Right renal cortex interstitium (tissue), 3 donors: ENCODE results near the gene NUDT1. TPM values are rescaled to one million over a fixed set of nuclear protein-coding genes. Genes with fewer than 3 reads are reported as not detected.

ENCODE experiments used
- DNase-seq, 3 donors: peaks; one replicate each; pipeline ENCODE4 v3.0.0-alpha.2; 2013; ENCODE audit warnings: low read depth in 3 of 3, low spot score in 2 of 3
- polyA plus RNA-seq, 3 donors: library from polyadenylated mRNA; unstranded; fragments of 120-200 nt; gene quantifications; one replicate each; pipeline ENCODE4 v1.2.1, GENCODE V29; 2013; ENCODE audit not compliant: insufficient read length in 3 of 3

The NUDT1 gene
- polyA plus RNA-seq, 3 donors, result 18.9 to 19.8 (median 19.0) TPM

GRCh38 chr7:2247141-2247995 is 5.3 kb downstream of the NUDT1 start:
- DNase-seq, result no peak

- DNase-seq, result no peak
Measured at GRCh38 chr7:2248984-2249694, 7.1 kb downstream of the NUDT1 start.

GRCh38 chr7:2249744-2250323 is 7.8 kb downstream of the NUDT1 start:
- no peak for DNase-seq

- no peak for DNase-seq
Measured at GRCh38 chr7:2251381-2251780, 9.4 kb downstream of the NUDT1 start.

GRCh38 chr7:2251841-2252771 is 10.1 kb downstream of the NUDT1 start:
- DNase-seq, result no peak

GRCh38 chr7:2253021-2253420 is 11.0 kb downstream of the NUDT1 start:
- no peak for DNase-seq

GRCh38 chr7:2253525-2254244 is 11.7 kb downstream of the NUDT1 start:
- DNase-seq, result no peak

GRCh38 chr7:2254429-2255144 is 12.6 kb downstream of the NUDT1 start:
- DNase-seq, result no peak

GRCh38 chr7:2255145-2256139 is 13.4 kb downstream of the NUDT1 start:
- DNase-seq, result no peak

GRCh38 chr7:2256306-2257045 is 14.4 kb downstream of the NUDT1 start:
- no peak for DNase-seq

GRCh38 chr7:2257046-2257551 is 15.1 kb downstream of the NUDT1 start:
- DNase-seq, result no peak

GRCh38 chr7:2257651-2258050 is 15.6 kb downstream of the NUDT1 start:
- DNase-seq, result no peak

- no peak for DNase-seq
Measured at GRCh38 chr7:2258661-2259365, 16.8 kb downstream of the NUDT1 start.

GRCh38 chr7:2259480-2259879 is 17.5 kb downstream of the NUDT1 start:
- no peak for DNase-seq

GRCh38 chr7:2260820-2261219 is 18.8 kb downstream of the NUDT1 start:
- DNase-seq, result no peak

- DNase-seq, result no peak
Measured at GRCh38 chr7:2261611-2262010, 19.6 kb downstream of the NUDT1 start.

GRCh38 chr7:2263176-2263575 is 21.1 kb downstream of the NUDT1 start:
- no peak for DNase-seq
